Sigmoid colon (tissue), 7 donors: Measurements from ENCODE around the gene EDARADD. TPM values are rescaled to one million over a fixed set of nuclear protein-coding genes. Genes with fewer than 3 reads are reported as not detected.

ENCODE experiments used
- DNase-seq: peaks from one replicate; pipeline ENCODE4 v3.0.0-alpha.2; 2019
- H3K27ac ChIP-seq, 4 donors: fragments of 200-600 bp; sonication (generic); one replicate each; pipeline ENCODE4 v1.5.1; 2016 to 2019; ENCODE audit warnings: mild to moderate bottlenecking in 1 of 4
- H3K27me3 ChIP-seq, 3 donors: fragments of 200-600 bp; sonication (generic); one replicate each; pipeline ENCODE4 v1.5.1; 2019; ENCODE audit warnings: mild to moderate bottlenecking in 1 of 3
- H3K36me3 ChIP-seq, 4 donors: fragments of 200-600 bp; sonication (generic); one replicate each; pipeline ENCODE4 v1.5.1; 2016 to 2019
- H3K4me1 ChIP-seq, 4 donors: fragments of 200-600 bp; sonication (generic); one replicate each; pipeline ENCODE4 v1.5.1; 2017 to 2019
- H3K4me3 ChIP-seq, 4 donors: fragments of 200-600 bp; sonication (generic); one replicate each; pipeline ENCODE4 v1.5.1; 2017 to 2019; ENCODE audit warnings: mild to moderate bottlenecking in 2 of 4, moderate library complexity in 1 of 4
- H3K9me3 ChIP-seq, 4 donors: fragments of 200-600 bp in 3 of 4; sonication (generic) in 3 of 4; one replicate each; pipeline versions ENCODE4 v1.5.1 to v1.6.1; 2013 to 2019
- EP300 ChIP-seq, 4 donors: sonication (generic); formaldehyde crosslinking; IDR thresholded peaks; one replicate each; pipeline ENCODE4 v1.6.1; 2017; ENCODE audit warnings: antibody characterized with exemption in 4 of 4
- POLR2A ChIP-seq, 2 donors: fragments of 450-650 bp; IDR thresholded peaks; one replicate each; pipeline ENCODE4 v1.6.1; 2016; ENCODE audit warnings: antibody characterized with exemption in 2 of 2, mild to moderate bottlenecking in 2 of 2, moderate library complexity in 2 of 2
- POLR2AphosphoS5 ChIP-seq, 4 donors: sonication (generic); formaldehyde crosslinking; IDR thresholded peaks; one replicate each; pipeline ENCODE4 v1.6.1; 2017; ENCODE audit warnings: antibody characterized with exemption in 4 of 4
- WGBS, 2 donors: extraction: QIAGEN DNeasy Blood & Tissue Kit; methylation state at CpG; one replicate each; pipeline ENCODE4 v1.1.7; 2013; 5-methylcytosine and 5-hydroxymethylcytosine counted together
- intact Hi-C: fragments of 100-400 bp; cut with DNase I; formaldehyde crosslinking; loops from one replicate; pipeline ENCODE4 v1.15.1; 2023
- polyA plus RNA-seq, 3 donors: library from polyadenylated mRNA; stranded (reverse); fragments of 200-250 nt; gene quantifications; one replicate each; pipeline ENCODE4 v1.2.3, GENCODE V29; 2013
- total RNA-seq, 4 donors: library from RNA; depleted of rRNA; stranded (reverse); fragments of >200 nt; gene quantifications; one replicate each; pipeline ENCODE4 v1.1.0, GENCODE V29; 2016
- TF ChIP-seq, protein P1 (sequence below), 4 experiments: fragments of 450-650 bp in 3 of 4; fragments of 200-600 bp in 1 of 4; IDR thresholded peaks; one replicate each; pipeline ENCODE4 v1.5.1; 2016 to 2019; ENCODE audit warnings: antibody characterized with exemption in 4 of 4, mild to moderate bottlenecking in 3 of 4, moderate library complexity in 2 of 4
- donor health status: healthy with polysubstance abuse.
- donor health status: Bipolar disorder and iron deficiency.
- donor health status: healthy.

The EDARADD gene
- total and polyA plus RNA-seq, 7 donors, result under 0.01 to 0.41 TPM; not detected in 5

DNA sequence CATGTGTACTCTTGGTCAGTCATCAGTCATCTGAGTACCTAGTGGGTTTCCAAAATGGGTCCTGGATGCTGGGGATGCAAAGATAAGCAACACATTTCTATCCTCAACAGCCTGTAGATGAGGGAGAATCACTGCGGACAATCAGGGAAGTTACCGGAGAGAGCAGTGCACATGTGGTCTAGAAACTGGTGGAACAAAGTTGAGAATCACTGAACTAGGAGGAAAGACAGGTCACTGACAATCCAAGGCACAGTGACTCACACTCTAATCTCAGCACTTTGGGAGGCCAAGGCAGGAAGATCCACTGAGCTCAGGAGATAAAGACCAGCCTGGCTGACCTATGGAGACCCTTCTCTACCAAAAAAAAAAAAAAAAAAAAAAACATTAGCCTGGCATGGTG lies 98.3 kb downstream of the EDARADD start:
- no peak overlapping the region for H3K4me3 ChIP-seq
- 98 to 99% methylated on average over 2 of the region's 2 CpGs for WGBS, 2 donors
- no peak overlapping the region for H3K27ac ChIP-seq
- no peak for DNase-seq
- H3K36me3 ChIP-seq, result no peaks in the 10 kb centered on the region
- H3K9me3 ChIP-seq, result no peaks in the 10 kb centered on the region
- no peak for TF ChIP-seq POLR2A (IDR thresholded peaks at IDR 0.05)
- TF ChIP-seq POLR2AphosphoS5 (IDR thresholded peaks at IDR 0.05), result no peak
- TF ChIP-seq, protein P1, sequence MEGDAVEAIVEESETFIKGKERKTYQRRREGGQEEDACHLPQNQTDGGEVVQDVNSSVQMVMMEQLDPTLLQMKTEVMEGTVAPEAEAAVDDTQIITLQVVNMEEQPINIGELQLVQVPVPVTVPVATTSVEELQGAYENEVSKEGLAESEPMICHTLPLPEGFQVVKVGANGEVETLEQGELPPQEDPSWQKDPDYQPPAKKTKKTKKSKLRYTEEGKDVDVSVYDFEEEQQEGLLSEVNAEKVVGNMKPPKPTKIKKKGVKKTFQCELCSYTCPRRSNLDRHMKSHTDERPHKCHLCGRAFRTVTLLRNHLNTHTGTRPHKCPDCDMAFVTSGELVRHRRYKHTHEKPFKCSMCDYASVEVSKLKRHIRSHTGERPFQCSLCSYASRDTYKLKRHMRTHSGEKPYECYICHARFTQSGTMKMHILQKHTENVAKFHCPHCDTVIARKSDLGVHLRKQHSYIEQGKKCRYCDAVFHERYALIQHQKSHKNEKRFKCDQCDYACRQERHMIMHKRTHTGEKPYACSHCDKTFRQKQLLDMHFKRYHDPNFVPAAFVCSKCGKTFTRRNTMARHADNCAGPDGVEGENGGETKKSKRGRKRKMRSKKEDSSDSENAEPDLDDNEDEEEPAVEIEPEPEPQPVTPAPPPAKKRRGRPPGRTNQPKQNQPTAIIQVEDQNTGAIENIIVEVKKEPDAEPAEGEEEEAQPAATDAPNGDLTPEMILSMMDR (IDR thresholded peaks at IDR 0.05), result no peak
- no peak for TF ChIP-seq EP300 (IDR thresholded peaks at IDR 0.05)
- intact Hi-C loops, result no loop called here
- peaks cover 0 to 6% (median 2%) of the 10 kb centered on the region in 4 donors for H3K4me1 ChIP-seq
- no peaks in the 10 kb centered on the region for H3K27me3 ChIP-seq

DNA sequence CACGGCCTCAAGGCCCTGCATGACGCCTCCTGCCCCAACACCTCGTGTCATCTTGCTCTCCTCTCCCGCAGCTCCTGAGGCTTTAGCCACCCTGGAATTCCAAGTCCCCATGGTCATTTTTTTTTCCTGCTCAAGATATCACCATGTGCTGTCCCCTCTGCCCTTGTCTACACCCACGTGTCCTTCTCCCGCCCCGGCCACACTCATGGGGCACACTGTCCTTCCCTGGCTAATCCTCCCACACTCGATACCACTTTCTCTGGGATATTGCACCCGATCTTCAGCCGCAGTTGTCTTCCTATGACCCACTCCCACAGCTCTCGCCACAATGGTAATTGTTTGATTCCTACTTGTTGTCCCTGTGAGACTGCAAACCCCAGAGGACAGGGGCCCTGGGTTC lies 100.0 kb downstream of the EDARADD start:
- DNase-seq, result no peak
- H3K4me1 ChIP-seq, result peaks cover 0 to 6% (median 2%) of the 10 kb centered on the region in 4 donors
- TF ChIP-seq, protein P1 (IDR thresholded peaks at IDR 0.05), result no peak
- TF ChIP-seq EP300 (IDR thresholded peaks at IDR 0.05), result no peak
- no peak for TF ChIP-seq POLR2AphosphoS5 (IDR thresholded peaks at IDR 0.05)
- no peak for TF ChIP-seq POLR2A (IDR thresholded peaks at IDR 0.05)
- H3K36me3 ChIP-seq, result no peaks in the 10 kb centered on the region
- WGBS, 2 donors, result 93 to 95% methylated on average over 11 of the region's 11 CpGs
- H3K27ac ChIP-seq, result no peak overlapping the region
- no peaks in the 10 kb centered on the region for H3K9me3 ChIP-seq
- no peaks in the 10 kb centered on the region for H3K27me3 ChIP-seq
- no peak overlapping the region for H3K4me3 ChIP-seq
- intact Hi-C loops, result no loop called here

DNA sequence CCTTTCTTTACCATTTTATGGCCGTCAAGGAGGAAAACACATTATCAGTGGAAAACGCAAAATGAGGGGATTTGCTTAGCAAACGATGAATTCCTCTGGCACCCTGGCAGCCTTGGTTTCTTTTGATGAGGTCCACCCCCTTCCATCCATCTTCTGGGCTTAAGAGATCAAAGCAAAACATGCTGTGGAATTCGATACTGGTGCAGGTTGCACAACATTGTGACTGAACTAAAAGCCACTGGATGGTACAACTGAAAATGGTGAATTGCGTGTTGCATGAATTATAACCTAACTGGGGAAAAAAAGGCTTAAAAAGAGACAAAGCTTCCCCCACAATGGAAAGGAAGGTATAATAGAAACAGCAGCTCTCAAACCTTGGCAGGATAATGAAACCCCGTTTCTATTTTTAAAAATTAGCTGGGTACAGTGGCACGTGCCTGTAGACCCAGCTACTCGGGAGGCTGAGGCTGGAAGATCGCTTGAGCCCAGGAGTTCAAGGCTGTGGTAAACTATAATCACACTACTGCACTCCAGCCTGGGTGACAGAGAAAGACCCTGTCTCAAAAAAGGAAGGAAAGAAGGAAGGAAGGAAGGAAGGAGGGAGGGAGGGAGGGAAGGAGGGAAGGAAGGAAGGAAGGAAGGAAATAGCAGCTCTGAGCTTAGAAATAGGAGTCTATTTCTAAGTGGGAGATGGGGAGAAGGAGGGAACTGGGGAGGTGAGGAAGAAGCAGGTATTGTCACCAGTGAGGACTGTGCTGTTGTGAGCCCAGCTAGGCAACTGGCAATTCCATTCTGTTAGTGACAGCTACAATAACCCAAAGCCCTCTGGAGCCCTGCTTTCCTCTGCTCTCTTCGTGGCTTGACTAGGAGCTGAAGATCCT lies 100.7 kb downstream of the EDARADD start:
- Histone ChIP-seq H3K4me1 (peaks cover 0 to 6% (median 2%) of the 10 kb centered on the region in 4 donors), H3K9me3 (no peaks in the 10 kb centered on the region), H3K4me3 (no peak overlapping the region), H3K36me3 (no peaks in the 10 kb centered on the region), H3K27me3 (no peaks in the 10 kb centered on the region), H3K27ac (no peak overlapping the region)
- no peak for DNase-seq
- TF ChIP-seq, protein P1 (IDR thresholded peaks at IDR 0.05), result no peak
- TF ChIP-seq POLR2A (IDR thresholded peaks at IDR 0.05) (no peak), POLR2AphosphoS5 (IDR thresholded peaks at IDR 0.05) (no peak), EP300 (IDR thresholded peaks at IDR 0.05) (no peak)
- 67 to 76% methylated on average over 10 of the region's 10 CpGs for WGBS, 2 donors
- intact Hi-C loops, result no loop called here

DNA sequence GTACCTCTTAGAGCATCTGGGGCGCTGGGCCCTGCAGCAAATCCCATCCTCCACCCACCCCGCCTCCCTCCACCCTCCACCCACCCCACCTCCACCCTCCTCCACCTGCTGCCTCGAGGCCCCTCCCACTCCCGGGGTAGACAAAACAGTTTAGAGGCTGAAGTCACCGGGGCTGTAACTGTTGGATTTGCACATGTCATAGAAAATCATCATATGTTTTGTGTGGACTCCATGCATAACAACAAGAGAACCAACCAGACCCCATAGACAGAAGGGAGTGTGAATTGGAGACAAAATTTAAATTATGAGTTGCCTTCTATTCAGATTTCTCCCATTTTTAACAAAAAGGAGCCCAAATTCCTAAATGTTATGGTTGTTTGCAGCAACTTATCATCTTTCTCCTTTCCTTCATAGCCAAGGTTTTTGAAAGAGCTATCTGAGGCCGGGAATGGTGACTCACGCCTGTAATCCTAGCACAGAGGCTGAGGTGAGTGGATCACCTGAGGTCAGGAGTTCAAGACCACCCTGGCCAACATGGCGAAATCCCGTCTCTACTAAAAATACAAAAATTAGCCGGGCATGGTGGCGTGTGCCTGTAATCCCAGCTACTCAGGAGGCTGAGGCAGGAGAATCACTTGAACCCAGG lies 101.5 kb downstream of the EDARADD start:
- Histone ChIP-seq H3K4me1 (peaks cover 0 to 6% (median 2%) of the 10 kb centered on the region in 4 donors), H3K36me3 (no peaks in the 10 kb centered on the region), H3K27me3 (no peaks in the 10 kb centered on the region), H3K27ac (no peak overlapping the region), H3K4me3 (no peak overlapping the region), H3K9me3 (no peaks in the 10 kb centered on the region)
- no peak for TF ChIP-seq POLR2A (IDR thresholded peaks at IDR 0.05)
- TF ChIP-seq, protein P1 (IDR thresholded peaks at IDR 0.05), result no peak
- no peak for TF ChIP-seq EP300 (IDR thresholded peaks at IDR 0.05)
- TF ChIP-seq POLR2AphosphoS5 (IDR thresholded peaks at IDR 0.05), result no peak
- WGBS, 2 donors, result 54 to 73% methylated on average over 11 of the region's 11 CpGs
- no peak for DNase-seq
- intact Hi-C loops, result no loop called here
